Endothelial cell (in vitro differentiated cells): ENCODE measurements around the gene MOCS2. TPM values are rescaled to one million over a fixed set of nuclear protein-coding genes. Genes with fewer than 3 reads are reported as not detected.
A peak's percentile ranks its signal among the peaks of the same experiment; 100 is the strongest.

Experiments used
- DNase-seq: peaks from one replicate; pipeline ENCODE4 v3.0.0; 2021; ENCODE audit warnings: low spot score
- H3K27ac Mint-ChIP-seq: one replicate; pipeline ENCODE4 v1.8.0; 2021; ENCODE audit warnings: mixed read lengths, inconsistent platforms; ENCODE audit not compliant: unreplicated experiment
- H3K27me3 Mint-ChIP-seq: one replicate; pipeline ENCODE4 v1.8.0; 2021; ENCODE audit warnings: mild to moderate bottlenecking, moderate library complexity, mixed read lengths, inconsistent platforms; ENCODE audit not compliant: unreplicated experiment
- H3K36me3 Mint-ChIP-seq: one replicate; pipeline ENCODE4 v1.8.0; 2021; ENCODE audit warnings: mild to moderate bottlenecking, low read depth, mixed read lengths, inconsistent platforms; ENCODE audit not compliant: unreplicated experiment
- H3K4me1 Mint-ChIP-seq: one replicate; pipeline ENCODE4 v1.8.0; 2021; ENCODE audit warnings: mild to moderate bottlenecking, mixed read lengths, inconsistent platforms; ENCODE audit not compliant: unreplicated experiment
- H3K4me3 Mint-ChIP-seq: one replicate; pipeline ENCODE4 v1.8.0; 2021; ENCODE audit warnings: mild to moderate bottlenecking, mixed read lengths, inconsistent platforms; ENCODE audit not compliant: unreplicated experiment
- H3K9me3 Mint-ChIP-seq: one replicate; pipeline ENCODE4 v1.8.0; 2021; ENCODE audit warnings: mixed read lengths, inconsistent platforms; ENCODE audit not compliant: unreplicated experiment
- total RNA-seq: library from RNA; stranded (reverse); fragmentation: NEBNext Ultra II Directional; extraction: Animal tissue kit (Norgen Biotek cat#: 25700); gene quantifications from one replicate; pipeline ENCODE4 v1.2.1, GENCODE V29; 2021; ENCODE audit not compliant: unreplicated experiment
- TF ChIP-seq, protein P1 (sequence below): fragments of 200-600 bp; sonication (generic); IDR thresholded peaks from one replicate; pipeline ENCODE4 v1.5.0; 2021; ENCODE audit warnings: antibody characterized with exemption; ENCODE audit not compliant: unreplicated experiment

Gene MOCS2
- total RNA-seq, 1 donor from 2014 or later, result 29.6 TPM

DNA sequence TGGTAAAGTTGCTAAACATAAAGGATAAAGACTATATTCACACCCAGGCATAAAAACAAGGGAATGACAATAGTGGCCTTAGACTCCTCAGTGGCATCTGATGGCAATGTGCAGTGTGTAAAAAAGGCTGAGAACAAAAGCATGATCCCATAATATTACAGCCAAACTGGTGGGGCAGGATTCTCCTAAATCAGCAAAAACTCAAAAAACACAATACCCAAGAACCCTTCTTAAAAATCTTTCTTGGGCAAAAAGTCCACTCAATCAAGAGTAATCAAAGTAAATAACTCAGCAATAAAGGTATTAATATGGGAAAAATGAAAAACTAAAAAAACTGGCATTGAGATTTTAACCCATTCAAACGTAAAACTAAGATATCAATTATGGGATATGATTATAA, 1.6 kb upstream of the MOCS2 start:
- DNase-seq, result no peak
- H3K9me3 Mint-ChIP-seq, result no peaks in the 10 kb centered on the region
- peaks cover 6% of the 10 kb centered on the region for H3K4me1 Mint-ChIP-seq
- TF ChIP-seq, protein P1, sequence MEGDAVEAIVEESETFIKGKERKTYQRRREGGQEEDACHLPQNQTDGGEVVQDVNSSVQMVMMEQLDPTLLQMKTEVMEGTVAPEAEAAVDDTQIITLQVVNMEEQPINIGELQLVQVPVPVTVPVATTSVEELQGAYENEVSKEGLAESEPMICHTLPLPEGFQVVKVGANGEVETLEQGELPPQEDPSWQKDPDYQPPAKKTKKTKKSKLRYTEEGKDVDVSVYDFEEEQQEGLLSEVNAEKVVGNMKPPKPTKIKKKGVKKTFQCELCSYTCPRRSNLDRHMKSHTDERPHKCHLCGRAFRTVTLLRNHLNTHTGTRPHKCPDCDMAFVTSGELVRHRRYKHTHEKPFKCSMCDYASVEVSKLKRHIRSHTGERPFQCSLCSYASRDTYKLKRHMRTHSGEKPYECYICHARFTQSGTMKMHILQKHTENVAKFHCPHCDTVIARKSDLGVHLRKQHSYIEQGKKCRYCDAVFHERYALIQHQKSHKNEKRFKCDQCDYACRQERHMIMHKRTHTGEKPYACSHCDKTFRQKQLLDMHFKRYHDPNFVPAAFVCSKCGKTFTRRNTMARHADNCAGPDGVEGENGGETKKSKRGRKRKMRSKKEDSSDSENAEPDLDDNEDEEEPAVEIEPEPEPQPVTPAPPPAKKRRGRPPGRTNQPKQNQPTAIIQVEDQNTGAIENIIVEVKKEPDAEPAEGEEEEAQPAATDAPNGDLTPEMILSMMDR, result no peak
- no peak overlapping the region for H3K4me3 Mint-ChIP-seq
- H3K27ac Mint-ChIP-seq, result no peak overlapping the region
- H3K36me3 Mint-ChIP-seq, result no peaks in the 10 kb centered on the region
- H3K27me3 Mint-ChIP-seq, result no peaks in the 10 kb centered on the region

DNA sequence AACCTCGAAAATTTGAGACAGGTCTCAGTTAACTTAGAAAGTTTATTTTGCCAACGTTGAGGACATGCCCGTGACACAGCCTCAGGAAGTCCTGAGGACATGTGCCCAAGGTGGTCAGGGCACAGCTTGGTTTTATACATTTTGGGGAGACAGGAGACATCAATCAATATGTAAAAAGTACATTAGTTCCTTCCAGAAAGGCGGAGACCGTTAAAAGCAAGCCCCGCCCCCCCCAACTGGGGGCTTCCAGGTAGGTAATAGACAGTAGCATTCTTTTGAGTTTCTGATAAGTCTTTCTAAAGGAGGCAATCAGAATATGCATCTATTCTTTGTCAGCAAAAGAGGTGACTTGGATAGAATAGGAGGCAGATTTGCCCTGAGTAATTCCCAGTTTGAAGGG, 599 bp upstream of the MOCS2 start:
- Mint-ChIP-seq H3K27ac (peak overlapping the region; percentile 57), H3K4me1 (peaks cover 6% of the 10 kb centered on the region), H3K36me3 (no peaks in the 10 kb centered on the region), H3K9me3 (no peaks in the 10 kb centered on the region), H3K27me3 (no peaks in the 10 kb centered on the region), H3K4me3 (peak overlapping the region; percentile 91)
- DNase-seq, result no peak
- TF ChIP-seq, protein P1, result no peak

DNA sequence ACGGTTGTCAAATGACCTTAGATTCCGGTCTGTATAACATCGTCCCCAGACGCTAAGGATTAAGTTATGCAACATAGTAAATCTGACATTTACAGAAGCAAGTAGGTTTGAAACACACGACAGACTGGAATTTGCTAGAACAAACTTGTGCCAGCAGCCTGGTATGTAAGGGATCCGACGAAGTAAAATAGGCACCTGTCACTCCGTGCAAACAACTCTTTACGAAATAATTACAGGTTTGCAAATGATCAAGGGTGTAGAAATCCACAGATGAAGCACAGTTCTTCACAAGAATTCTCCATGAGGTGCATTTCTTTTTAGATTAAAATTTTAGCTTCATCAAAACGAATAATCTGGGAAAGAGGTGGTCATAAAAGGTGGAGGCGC, 508 bp downstream of the MOCS2 start:
- H3K9me3 Mint-ChIP-seq, result no peaks in the 10 kb centered on the region
- H3K4me3 Mint-ChIP-seq, result peak overlapping the region; percentile 94
- DNase-seq, result no peak
- TF ChIP-seq, protein P1, result no peak
- peaks cover 6% of the 10 kb centered on the region for H3K4me1 Mint-ChIP-seq
- no peaks in the 10 kb centered on the region for H3K36me3 Mint-ChIP-seq
- H3K27me3 Mint-ChIP-seq, result no peaks in the 10 kb centered on the region
- no peak overlapping the region for H3K27ac Mint-ChIP-seq

DNA sequence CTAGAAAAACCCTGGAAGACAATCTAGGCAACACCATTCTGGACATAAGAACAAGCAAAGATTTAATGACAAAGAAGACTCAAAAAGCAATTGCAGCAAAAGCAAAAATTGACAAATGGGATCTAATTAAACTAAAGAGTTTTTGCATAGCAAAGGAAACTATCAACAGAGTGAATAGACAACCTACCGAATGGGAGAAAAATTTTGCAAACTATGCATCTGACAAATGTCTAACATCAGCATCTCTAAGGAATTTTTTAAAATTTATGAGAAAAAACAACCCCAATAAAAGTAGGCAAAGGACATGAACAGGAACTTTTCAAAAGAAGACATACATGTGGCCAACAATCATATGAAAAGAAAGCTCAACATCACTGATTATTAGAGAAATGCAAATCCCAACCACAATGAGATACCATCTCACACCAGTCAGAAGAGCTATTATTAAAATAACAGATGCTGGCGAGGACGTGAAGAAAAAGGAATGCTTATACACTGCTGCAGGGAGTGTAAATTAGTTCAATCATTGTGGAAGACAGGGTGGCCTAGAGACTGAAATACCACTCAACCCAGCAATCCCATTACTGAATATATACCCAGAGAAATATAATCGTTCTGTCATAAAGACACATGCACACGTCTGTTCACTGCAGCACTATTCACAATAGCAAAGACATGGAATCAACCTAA, 3.8 kb downstream of the MOCS2 start:
- Mint-ChIP-seq H3K36me3 (peaks cover 9% of the 10 kb centered on the region), H3K4me3 (no peak overlapping the region), H3K27ac (no peak overlapping the region), H3K4me1 (peaks cover 6% of the 10 kb centered on the region), H3K9me3 (no peaks in the 10 kb centered on the region), H3K27me3 (peaks cover 2% of the 10 kb centered on the region)
- TF ChIP-seq, protein P1, result no peak
- DNase-seq, result no peak

DNA sequence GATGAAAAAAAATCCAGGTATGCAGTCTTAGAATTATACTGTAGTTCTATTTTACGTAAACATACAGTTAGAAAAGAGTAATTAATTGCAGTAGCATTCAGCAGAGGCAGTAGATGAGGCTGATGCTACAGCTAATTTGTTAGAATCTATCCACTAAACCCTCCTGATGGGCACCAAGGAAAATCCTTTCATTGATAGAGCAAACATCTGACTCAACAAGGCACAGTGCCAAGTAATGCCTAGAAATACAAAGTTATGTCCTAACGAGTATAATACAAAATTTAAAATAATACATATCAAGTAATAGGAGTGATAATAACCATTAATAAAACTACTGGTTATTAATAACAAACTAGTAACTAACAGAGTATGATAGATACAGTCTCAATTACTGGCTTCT, 9.0 kb downstream of the MOCS2 start:
- peaks cover 2% of the 10 kb centered on the region for H3K27me3 Mint-ChIP-seq
- H3K36me3 Mint-ChIP-seq, result peaks cover 13% of the 10 kb centered on the region
- DNase-seq, result no peak
- H3K4me3 Mint-ChIP-seq, result no peak overlapping the region
- H3K27ac Mint-ChIP-seq, result no peak overlapping the region
- H3K4me1 Mint-ChIP-seq, result no peaks in the 10 kb centered on the region
- TF ChIP-seq, protein P1, result no peak
- no peaks in the 10 kb centered on the region for H3K9me3 Mint-ChIP-seq
